SK-N-SH (cell line): ENCODE measurements around the gene PHKB. TPM values are rescaled to one million over a fixed set of nuclear protein-coding genes. Genes with fewer than 3 reads are reported as not detected.
"Not testable (repeated sequence)": the region's sequence is repeated elsewhere in the genome, so short reads cannot be mapped to it uniquely, and the experiment has no call there.

Experiments used
- CTCF ChIA-PET: fragments of 300-600, 350-600 bp; formaldehyde crosslinking; extraction: SDS; loops from one replicate; lab custom pipeline; 2021; lab: Yijun Ruan, JAX
- POLR2A ChIA-PET: fragments of 350-600 bp; sonication (Branson Sonifier 250); formaldehyde crosslinking; extraction: SDS; loops from one replicate; lab custom pipeline; 2020; ENCODE audit warnings: antibody characterized with exemption, inconsistent platforms; lab: Yijun Ruan, JAX
- DNase-seq: peaks from one replicate; pipeline ENCODE4 v3.0.0; 2012
- H2AFZ ChIP-seq: fragments of 200-600 bp; sonication (generic); 2 replicates; pipeline ENCODE4 v1.8.1; 2016; ENCODE audit warnings: antibody characterized with exemption, mild to moderate bottlenecking, low read depth
- H3F3A ChIP-seq: fragments of 200-600 bp; sonication (generic); replicated peaks from 2 replicates; pipeline ENCODE3; 2016; ENCODE audit warnings: antibody characterized with exemption, mild to moderate bottlenecking; ENCODE audit not compliant: insufficient read depth
- H3K27ac ChIP-seq, 2 experiments: fragments of 200-500 bp in 1 of 2; fragments of 200-600 bp in 1 of 2; sonication (Bioruptor generic) in 1 of 2; sonication (generic), shearing (Covaris generic) in 1 of 2; 2 replicates each; pipeline versions ENCODE4 v1.5.1 to v1.6.1; 2014 to 2016; ENCODE audit warnings: low read depth in 2 of 2, inconsistent platforms in 1 of 2, low read length in 1 of 2, mild to moderate bottlenecking in 1 of 2, mixed read lengths in 1 of 2
- H3K27me3 ChIP-seq: fragments of 200-600 bp; sonication (generic), shearing (Covaris generic); 2 replicates; pipeline ENCODE4 v1.6.1; 2016; ENCODE audit warnings: mixed run types; ENCODE audit not compliant: insufficient read depth
- H3K36me3 ChIP-seq, 2 experiments: fragments of 200-500 bp in 1 of 2; fragments of 200-600 bp in 1 of 2; sonication (Bioruptor generic) in 1 of 2; sonication (generic) in 1 of 2; replicated peaks in 1 of 2; 2 replicates each; pipeline versions ENCODE3 to v1.5.1; 2014 to 2016; ENCODE audit warnings: low read length in 1 of 2, mild to moderate bottlenecking in 1 of 2; ENCODE audit not compliant: insufficient read depth in 2 of 2, control insufficient read depth in 1 of 2
- H3K4me1 ChIP-seq, 2 experiments: fragments of 200-500 bp in 1 of 2; fragments of 200-600 bp in 1 of 2; sonication (Bioruptor generic) in 1 of 2; sonication (generic), shearing (Covaris generic) in 1 of 2; 2 replicates each; pipeline versions ENCODE4 v1.5.1 to v1.6.1; 2014 to 2016; ENCODE audit warnings: low read depth in 1 of 2, low read length in 1 of 2, mixed run types in 1 of 2; ENCODE audit not compliant: insufficient read depth in 2 of 2, control insufficient read depth in 1 of 2
- H3K4me2 ChIP-seq: fragments of 200-600 bp; sonication (generic), shearing (Covaris generic); 2 replicates; pipeline ENCODE4 v1.6.1; 2017; ENCODE audit warnings: mixed run types
- H3K4me3 ChIP-seq, 2 experiments: fragments of 200-500 bp in 1 of 2; fragments of 200-600 bp in 1 of 2; sonication (Bioruptor generic) in 1 of 2; sonication (generic), shearing (Covaris generic) in 1 of 2; 2 replicates each; pipeline versions ENCODE4 v1.5.1 to v1.8.1; 2014 to 2016; ENCODE audit warnings: low read depth in 2 of 2, inconsistent platforms in 1 of 2, low read length in 1 of 2, mild to moderate bottlenecking in 1 of 2, mixed read lengths in 1 of 2, moderate library complexity in 1 of 2
- H3K79me2 ChIP-seq: fragments of 200-600 bp; sonication (generic); 2 replicates; pipeline ENCODE4 v1.8.1; 2017; ENCODE audit warnings: mild to moderate bottlenecking; ENCODE audit not compliant: insufficient read depth
- H3K9ac ChIP-seq: fragments of 200-600 bp; sonication (generic); 2 replicates; pipeline ENCODE4 v1.6.1; 2017; ENCODE audit warnings: mixed run types
- H3K9me2 ChIP-seq: fragments of 200-600 bp; sonication (generic); 2 replicates; pipeline ENCODE4 v1.6.1; 2017; ENCODE audit warnings: mixed run types
- H3K9me3 ChIP-seq: fragments of 200-600 bp; sonication (generic); 2 replicates; pipeline ENCODE4 v1.6.1; 2017; ENCODE audit warnings: mixed run types, mild to moderate bottlenecking, moderate library complexity
- H4K20me1 ChIP-seq: fragments of 200-600 bp; sonication (generic); 2 replicates; pipeline ENCODE4 v1.6.1; 2017; ENCODE audit warnings: mild to moderate bottlenecking, mixed run types; ENCODE audit not compliant: insufficient read depth
- ELF1 ChIP-seq: IDR thresholded peaks from 2 replicates; pipeline ENCODE4 v1.4.0; 2012
- RAD21 ChIP-seq: IDR thresholded peaks from 2 replicates; pipeline ENCODE4 v1.6.1; 2012; ENCODE audit warnings: mild to moderate bottlenecking, low read length
- RCOR1 ChIP-seq: fragments of 150-350 bp; IDR thresholded peaks from 2 replicates; pipeline ENCODE4 v1.6.1; 2017; ENCODE audit warnings: antibody characterized with exemption, low read length
- RXRA ChIP-seq: IDR thresholded peaks from 2 replicates; pipeline ENCODE4 v1.4.0; 2012; ENCODE audit warnings: low read depth, mild to moderate bottlenecking, borderline replicate concordance
- TEAD4 ChIP-seq: IDR thresholded peaks from 2 replicates; pipeline ENCODE4 v1.4.0; 2012; ENCODE audit warnings: mild to moderate bottlenecking, borderline replicate concordance; ENCODE audit not compliant: insufficient read depth
- WGBS: methylation state at CpG from one replicate; pipeline ENCODE4 v1.1.6; 2017; ENCODE audit warnings: low lambda C conversion rate; 5-methylcytosine and 5-hydroxymethylcytosine counted together
- polyA plus RNA-seq, 3 experiments: library from polyadenylated mRNA; depleted of rRNA; stranded (reverse); fragments of >200 nt; gene quantifications; 2 replicates each; pipeline ENCODE4 v1.2.3, GENCODE V29; 2012
- TF ChIP-seq, protein P1 (sequence below): IDR thresholded peaks from 2 replicates; pipeline ENCODE4 v1.4.0; 2012; ENCODE audit warnings: low read depth, borderline replicate concordance
- TF ChIP-seq, protein P2 (sequence below): IDR thresholded peaks from 2 replicates; pipeline ENCODE4 v1.4.0; 2012; ENCODE audit warnings: low read depth, borderline replicate concordance
- TF ChIP-seq, protein P3 (sequence below): fragments of 150-350 bp; IDR thresholded peaks from 2 replicates; pipeline ENCODE4 v1.6.1; 2016; ENCODE audit warnings: mild to moderate bottlenecking, low read depth, low read length
- TF ChIP-seq, protein P4 (sequence below): IDR thresholded peaks from 2 replicates; pipeline ENCODE4; 2012

PHKB gene
- polyA plus RNA-seq, 1 of the 3 experiments (the other 2 are of a cell fraction) = 20.8 TPM

DNA sequence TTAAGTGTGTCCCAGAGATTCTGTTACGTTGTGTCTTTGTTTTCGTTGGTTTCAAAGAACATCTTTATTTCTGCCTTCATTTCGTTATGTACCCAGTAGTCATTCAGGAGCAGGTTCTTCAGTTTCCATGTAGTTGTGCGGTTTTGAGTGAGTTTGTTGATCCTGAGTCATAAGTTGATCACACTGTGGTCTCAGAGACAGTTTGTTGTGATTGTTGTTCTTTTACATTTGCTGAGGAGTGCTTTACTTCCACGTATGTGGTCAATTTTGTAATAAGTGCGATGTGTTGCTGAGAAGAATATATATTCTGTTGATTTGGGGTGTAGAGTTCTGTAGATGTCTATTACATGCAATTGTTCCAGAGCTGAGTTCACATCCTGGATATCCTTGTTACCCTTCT lies 83.1 kb downstream of the PHKB start:
- H3K4me2 ChIP-seq, H4K20me1 ChIP-seq, H3K4me3 ChIP-seq, H3K9me3 ChIP-seq, POLR2A ChIA-PET, H3K79me2 ChIP-seq, H3F3A ChIP-seq, H3K27me3 ChIP-seq, H3K9me2 ChIP-seq, H2AFZ ChIP-seq, H3K9ac ChIP-seq, DNase-seq, CTCF ChIA-PET, H3K4me1 ChIP-seq, H3K27ac ChIP-seq: not testable (repeated sequence)
- WGBS = 92% methylated on average over 6 of the region's 6 CpGs
- H3K36me3 ChIP-seq = peaks cover 6 to 13% of the 10 kb centered on the region in 2 experiments

DNA sequence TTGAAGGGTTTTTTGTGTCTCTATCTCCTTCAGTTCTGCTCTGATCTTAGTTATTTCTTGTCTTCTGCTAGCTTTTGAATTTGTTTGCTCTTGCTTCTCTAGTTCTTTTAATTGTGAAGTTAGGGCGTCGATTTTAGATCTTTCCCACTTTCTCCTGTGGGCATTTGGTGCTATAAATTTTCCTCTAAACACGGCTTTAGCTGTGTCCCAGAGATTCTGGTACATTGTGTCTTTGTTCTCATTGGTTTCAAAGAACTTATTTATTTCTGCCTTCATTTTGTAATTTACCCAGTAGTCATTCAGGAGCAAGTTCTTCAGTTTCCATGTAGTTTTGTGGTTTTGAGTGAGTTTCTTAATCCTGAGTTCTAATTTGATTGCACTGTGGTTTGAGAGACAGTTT lies 90.1 kb downstream of the PHKB start:
- H3K9ac ChIP-seq, H3K4me1 ChIP-seq, H3K4me2 ChIP-seq, DNase-seq, H3K27ac ChIP-seq, H2AFZ ChIP-seq, H3K9me3 ChIP-seq, CTCF ChIA-PET, H3K79me2 ChIP-seq, H3F3A ChIP-seq, H3K4me3 ChIP-seq, H4K20me1 ChIP-seq, POLR2A ChIA-PET, H3K9me2 ChIP-seq, H3K27me3 ChIP-seq: not testable (repeated sequence)
- peaks cover 9 to 16% of the 10 kb centered on the region in 2 experiments for H3K36me3 ChIP-seq
- WGBS = 87% methylated on average over 3 of the region's 3 CpGs

DNA sequence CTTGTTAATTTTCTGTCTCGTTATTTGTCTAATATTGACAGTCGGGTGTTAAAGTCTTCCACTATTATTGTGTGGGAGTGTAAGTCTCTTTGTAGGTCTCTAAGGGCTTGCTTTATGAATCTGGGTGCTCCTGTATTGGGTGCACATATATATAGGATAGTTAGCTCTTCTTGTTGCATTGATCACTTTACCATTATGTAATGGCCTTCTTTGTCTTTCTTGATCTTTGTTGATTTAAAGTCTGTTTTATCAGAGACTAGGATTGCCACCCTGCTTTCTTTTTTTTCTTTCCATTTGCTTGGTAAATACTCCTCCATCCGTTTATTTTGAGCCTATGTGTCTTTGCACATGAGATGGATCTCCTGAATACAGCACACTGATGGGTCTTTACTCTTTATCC lies 90.6 kb downstream of the PHKB start:
- WGBS = 92% methylated on average over 3 of the region's 3 CpGs

DNA sequence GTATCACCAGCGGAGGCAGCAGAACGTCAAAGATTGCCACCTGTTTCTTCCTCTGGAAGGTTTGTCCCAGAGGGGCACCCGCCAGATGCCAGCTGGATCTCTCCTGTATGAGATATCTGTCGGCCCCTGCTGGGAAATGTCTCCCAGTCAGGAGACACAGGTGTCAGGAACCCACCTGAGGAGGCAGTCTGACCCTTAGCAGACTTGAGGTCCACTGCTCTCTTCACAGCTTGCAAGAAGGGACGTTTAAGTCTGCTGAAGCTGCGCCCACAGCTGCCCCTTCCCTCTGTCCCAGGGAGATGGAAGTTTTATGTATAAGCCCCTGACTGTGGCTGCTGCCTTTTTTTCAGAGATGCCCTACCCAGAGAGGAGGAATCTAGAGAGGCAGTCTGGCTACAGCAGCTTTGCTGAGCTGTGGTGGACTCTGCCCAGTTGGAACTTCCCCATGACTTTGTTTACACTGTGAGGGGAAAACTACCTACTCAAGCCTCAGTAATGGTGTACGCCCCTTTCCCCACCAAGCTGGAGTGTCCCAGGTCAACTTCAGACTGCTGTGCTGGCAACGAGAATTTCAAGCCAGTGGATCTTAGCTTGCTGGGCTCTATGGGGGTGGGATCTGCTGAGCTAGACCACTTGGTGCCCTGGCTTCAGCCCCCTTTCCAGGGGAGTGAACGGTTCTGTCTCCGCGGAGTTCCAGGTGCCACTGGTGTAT lies 92.9 kb downstream of the PHKB start:
- no peaks in the 10 kb centered on the region for H3K9me3 ChIP-seq
- H3K4me2 ChIP-seq = no peak overlapping the region
- no peaks in the 10 kb centered on the region for H4K20me1 ChIP-seq
- no peak overlapping the region for H3K4me3 ChIP-seq
- H3K9ac ChIP-seq = no peak overlapping the region
- ChIA-PET CTCF (no interaction called here), POLR2A (no interaction called here)
- 92% methylated on average over 10 of the region's 11 CpGs for WGBS
- no peaks in the 10 kb centered on the region for H3K4me1 ChIP-seq
- no peaks in the 10 kb centered on the region for H3K27me3 ChIP-seq
- DNase-seq = no peak
- H3K9me2 ChIP-seq = no peaks in the 10 kb centered on the region
- H3F3A ChIP-seq = no peaks in the 10 kb centered on the region
- H3K27ac ChIP-seq = no peak overlapping the region
- H3K36me3 ChIP-seq = peaks cover 3 to 9% of the 10 kb centered on the region in 2 experiments
- no peak overlapping the region for H2AFZ ChIP-seq
- H3K79me2 ChIP-seq = no peaks in the 10 kb centered on the region
- no peak for TF ChIP-seq RAD21
- TF ChIP-seq, protein P1, sequence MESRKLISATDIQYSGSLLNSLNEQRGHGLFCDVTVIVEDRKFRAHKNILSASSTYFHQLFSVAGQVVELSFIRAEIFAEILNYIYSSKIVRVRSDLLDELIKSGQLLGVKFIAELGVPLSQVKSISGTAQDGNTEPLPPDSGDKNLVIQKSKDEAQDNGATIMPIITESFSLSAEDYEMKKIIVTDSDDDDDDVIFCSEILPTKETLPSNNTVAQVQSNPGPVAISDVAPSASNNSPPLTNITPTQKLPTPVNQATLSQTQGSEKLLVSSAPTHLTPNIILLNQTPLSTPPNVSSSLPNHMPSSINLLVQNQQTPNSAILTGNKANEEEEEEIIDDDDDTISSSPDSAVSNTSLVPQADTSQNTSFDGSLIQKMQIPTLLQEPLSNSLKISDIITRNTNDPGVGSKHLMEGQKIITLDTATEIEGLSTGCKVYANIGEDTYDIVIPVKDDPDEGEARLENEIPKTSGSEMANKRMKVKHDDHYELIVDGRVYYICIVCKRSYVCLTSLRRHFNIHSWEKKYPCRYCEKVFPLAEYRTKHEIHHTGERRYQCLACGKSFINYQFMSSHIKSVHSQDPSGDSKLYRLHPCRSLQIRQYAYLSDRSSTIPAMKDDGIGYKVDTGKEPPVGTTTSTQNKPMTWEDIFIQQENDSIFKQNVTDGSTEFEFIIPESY = no peak
- TF ChIP-seq TEAD4 = no peak
- TF ChIP-seq, protein P2, sequence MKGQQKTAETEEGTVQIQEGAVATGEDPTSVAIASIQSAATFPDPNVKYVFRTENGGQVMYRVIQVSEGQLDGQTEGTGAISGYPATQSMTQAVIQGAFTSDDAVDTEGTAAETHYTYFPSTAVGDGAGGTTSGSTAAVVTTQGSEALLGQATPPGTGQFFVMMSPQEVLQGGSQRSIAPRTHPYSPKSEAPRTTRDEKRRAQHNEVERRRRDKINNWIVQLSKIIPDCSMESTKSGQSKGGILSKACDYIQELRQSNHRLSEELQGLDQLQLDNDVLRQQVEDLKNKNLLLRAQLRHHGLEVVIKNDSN = no peak
- no peak for TF ChIP-seq RXRA
- TF ChIP-seq RCOR1 = no peak
- TF ChIP-seq, protein P3, sequence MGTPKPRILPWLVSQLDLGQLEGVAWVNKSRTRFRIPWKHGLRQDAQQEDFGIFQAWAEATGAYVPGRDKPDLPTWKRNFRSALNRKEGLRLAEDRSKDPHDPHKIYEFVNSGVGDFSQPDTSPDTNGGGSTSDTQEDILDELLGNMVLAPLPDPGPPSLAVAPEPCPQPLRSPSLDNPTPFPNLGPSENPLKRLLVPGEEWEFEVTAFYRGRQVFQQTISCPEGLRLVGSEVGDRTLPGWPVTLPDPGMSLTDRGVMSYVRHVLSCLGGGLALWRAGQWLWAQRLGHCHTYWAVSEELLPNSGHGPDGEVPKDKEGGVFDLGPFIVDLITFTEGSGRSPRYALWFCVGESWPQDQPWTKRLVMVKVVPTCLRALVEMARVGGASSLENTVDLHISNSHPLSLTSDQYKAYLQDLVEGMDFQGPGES = no peak
- TF ChIP-seq, protein P4, sequence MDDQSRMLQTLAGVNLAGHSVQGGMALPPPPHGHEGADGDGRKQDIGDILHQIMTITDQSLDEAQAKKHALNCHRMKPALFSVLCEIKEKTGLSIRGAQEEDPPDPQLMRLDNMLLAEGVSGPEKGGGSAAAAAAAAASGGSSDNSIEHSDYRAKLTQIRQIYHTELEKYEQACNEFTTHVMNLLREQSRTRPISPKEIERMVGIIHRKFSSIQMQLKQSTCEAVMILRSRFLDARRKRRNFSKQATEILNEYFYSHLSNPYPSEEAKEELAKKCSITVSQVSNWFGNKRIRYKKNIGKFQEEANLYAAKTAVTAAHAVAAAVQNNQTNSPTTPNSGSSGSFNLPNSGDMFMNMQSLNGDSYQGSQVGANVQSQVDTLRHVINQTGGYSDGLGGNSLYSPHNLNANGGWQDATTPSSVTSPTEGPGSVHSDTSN = no peak
- TF ChIP-seq ELF1 = no peak

More for the DNA sequence above, 90.6 kb downstream of the PHKB start:
- DNase-seq, H3K4me2 ChIP-seq, H3K4me3 ChIP-seq, H3K27me3 ChIP-seq, H3K79me2 ChIP-seq, H3K9me2 ChIP-seq, CTCF ChIA-PET, H2AFZ ChIP-seq, H4K20me1 ChIP-seq, H3K9me3 ChIP-seq, H3K4me1 ChIP-seq, H3K27ac ChIP-seq, H3F3A ChIP-seq, H3K9ac ChIP-seq, POLR2A ChIA-PET: not testable (repeated sequence)
- H3K36me3 ChIP-seq = peaks cover 9 to 15% of the 10 kb centered on the region in 2 experiments
